Measurements from ENCODE around the gene SSRP1. TPM values are rescaled to one million over a fixed set of nuclear protein-coding genes. Genes with fewer than 3 reads are reported as not detected.
"Not testable (repeated sequence)": the region's sequence is repeated elsewhere in the genome, so short reads cannot be mapped to it uniquely, and the experiment has no call there.

Gene SSRP1
- total RNA-seq, 1 donor from 2014 or later = 102 TPM

GRCh38 chr11:57336856-57337255, 1.2 kb upstream of the SSRP1 start:
- DNase-seq (ENCODE audit: low read depth, low spot score) = not testable (repeated sequence)

- DNase-seq (ENCODE audit: low read depth, low spot score) = no peak
Observed at GRCh38 chr11:57336111-57336666, 497 bp upstream of the SSRP1 start.

- no peak for DNase-seq (ENCODE audit: low read depth, low spot score)
Observed at GRCh38 chr11:57335023-57335342, 709 bp downstream of the SSRP1 start.

GRCh38 chr11:57332694-57333440, 2.8 kb downstream of the SSRP1 start:
- no peak for DNase-seq (ENCODE audit: low read depth, low spot score)

GRCh38 chr11:57331720-57332119, 4.0 kb downstream of the SSRP1 start:
- no peak for DNase-seq (ENCODE audit: low read depth, low spot score)

GRCh38 chr11:57330029-57330428, 5.7 kb downstream of the SSRP1 start:
- DNase-seq (ENCODE audit: low read depth, low spot score) = no peak

GRCh38 chr11:57327721-57328120, 8.0 kb downstream of the SSRP1 start:
- DNase-seq (ENCODE audit: low read depth, low spot score) = no peak

- DNase-seq (ENCODE audit: low read depth, low spot score) = no peak
Observed at GRCh38 chr11:57325735-57326048, 10.0 kb downstream of the SSRP1 start.

GRCh38 chr11:57324886-57325734, 10.6 kb downstream of the SSRP1 start, which contains the start of gene TNKS1BP1:
TSS of gene TNKS1BP1 (minus strand) at chr11:57324952. CDS start at chr11:57321885, 3,067 bp downstream.
- peak; percentile 88 for DNase-seq (ENCODE audit: low read depth, low spot score)

- no peak for DNase-seq (ENCODE audit: low read depth, low spot score)
Observed at GRCh38 chr11:57324154-57324885, 11.4 kb downstream of the SSRP1 start.

- no peak for DNase-seq (ENCODE audit: low read depth, low spot score)
Observed at GRCh38 chr11:57323855-57324153, 11.9 kb downstream of the SSRP1 start.

GRCh38 chr11:57323167-57323854, 12.4 kb downstream of the SSRP1 start:
- DNase-seq (ENCODE audit: low read depth, low spot score) = no peak

- DNase-seq (ENCODE audit: low read depth, low spot score) = peak; percentile 86
Observed at GRCh38 chr11:57322256-57323166, 13.2 kb downstream of the SSRP1 start.

GRCh38 chr11:57321388-57322255, 14.1 kb downstream of the SSRP1 start:
- DNase-seq (ENCODE audit: low read depth, low spot score) = no peak

- no peak for DNase-seq (ENCODE audit: low read depth, low spot score)
Observed at GRCh38 chr11:57320719-57321387, 14.8 kb downstream of the SSRP1 start.

GRCh38 chr11:57320067-57320718, 15.5 kb downstream of the SSRP1 start:
- DNase-seq (ENCODE audit: low read depth, low spot score) = no peak

GRCh38 chr11:57318178-57318577, 17.5 kb downstream of the SSRP1 start:
- no peak for DNase-seq (ENCODE audit: low read depth, low spot score)

- DNase-seq (ENCODE audit: low read depth, low spot score) = no peak
Observed at GRCh38 chr11:57316017-57316416, 19.7 kb downstream of the SSRP1 start.

Data from pulmonary artery endothelial cell (primary cell).